Panc1 (cell line): Measurements from ENCODE around the gene FHL1.

Experiments used
- CTCF ChIP-seq: fragments of 450-650 bp; IDR thresholded peaks from 2 replicates; pipeline ENCODE4 v1.5.1; 2017; ENCODE audit warnings: mild to moderate bottlenecking
- POLR2AphosphoS5 ChIP-seq: IDR thresholded peaks from 2 replicates; pipeline ENCODE4 v1.6.1; 2012; ENCODE audit warnings: mild to moderate bottlenecking, low read depth, low read length, moderate library complexity
- REST ChIP-seq, 2 experiments: IDR thresholded peaks; 2 replicates each; pipeline ENCODE4 v1.6.1; 2011 to 2012; ENCODE audit warnings: low read depth in 2 of 2, control low read depth in 1 of 2, low read length in 1 of 2, mild to moderate bottlenecking in 1 of 2, moderate library complexity in 1 of 2; ENCODE audit not compliant: insufficient read depth in 1 of 2
- SIN3A ChIP-seq: IDR thresholded peaks from 2 replicates; pipeline ENCODE4 v1.6.1; 2012; ENCODE audit warnings: low read depth, mild to moderate bottlenecking, low read length, moderate library complexity, borderline replicate concordance; ENCODE audit not compliant: insufficient read depth
- TCF7L2 ChIP-seq: IDR thresholded peaks from 2 replicates; pipeline ENCODE4 v1.6.1; 2011; ENCODE audit warnings: mild to moderate bottlenecking, low read depth, low read length, inconsistent platforms

GRCh38 chrX:136142592-136142991 lies 4.7 kb upstream of the FHL1 start:
- TF ChIP-seq POLR2AphosphoS5 (no peak), CTCF (no peak), SIN3A (no peak), REST (IDR thresholded peaks at IDR 0.05; ENCODE audit: insufficient read depth in 1 of 2, low read depth in 2 of 2, low read length in 1 of 2) (no peak), TCF7L2 (no peak)
